IMR-90 (cell line): ENCODE results near the gene PALLD.

Experiments used
- CEBPB ChIP-seq: IDR thresholded peaks from 2 replicates; pipeline ENCODE4 v1.6.1; 2012; ENCODE audit warnings: low read depth, low read length, improper control_type of control experiment
- FOS ChIP-seq: fragments of 150-350 bp; IDR thresholded peaks from 2 replicates; pipeline ENCODE4 v1.6.1; 2016; ENCODE audit warnings: low read depth, low read length
- RFX5 ChIP-seq: IDR thresholded peaks from 2 replicates; pipeline ENCODE4 v1.8.0; 2012; ENCODE audit warnings: low read depth, mild to moderate bottlenecking, low read length, moderate library complexity
- SMC3 ChIP-seq: fragments of 150-350 bp; IDR thresholded peaks from 2 replicates; pipeline ENCODE4 v1.6.1; 2016; ENCODE audit warnings: low read depth, mild to moderate bottlenecking, antibody characterized with exemption, low read length, moderate library complexity
- TF ChIP-seq, protein P1 (sequence below): conservative IDR thresholded peaks from 2 replicates; pipeline ENCODE4 v1.5.1; 2012; ENCODE audit warnings: mild to moderate bottlenecking, low read depth, low read length, improper control_type of control experiment

DNA sequence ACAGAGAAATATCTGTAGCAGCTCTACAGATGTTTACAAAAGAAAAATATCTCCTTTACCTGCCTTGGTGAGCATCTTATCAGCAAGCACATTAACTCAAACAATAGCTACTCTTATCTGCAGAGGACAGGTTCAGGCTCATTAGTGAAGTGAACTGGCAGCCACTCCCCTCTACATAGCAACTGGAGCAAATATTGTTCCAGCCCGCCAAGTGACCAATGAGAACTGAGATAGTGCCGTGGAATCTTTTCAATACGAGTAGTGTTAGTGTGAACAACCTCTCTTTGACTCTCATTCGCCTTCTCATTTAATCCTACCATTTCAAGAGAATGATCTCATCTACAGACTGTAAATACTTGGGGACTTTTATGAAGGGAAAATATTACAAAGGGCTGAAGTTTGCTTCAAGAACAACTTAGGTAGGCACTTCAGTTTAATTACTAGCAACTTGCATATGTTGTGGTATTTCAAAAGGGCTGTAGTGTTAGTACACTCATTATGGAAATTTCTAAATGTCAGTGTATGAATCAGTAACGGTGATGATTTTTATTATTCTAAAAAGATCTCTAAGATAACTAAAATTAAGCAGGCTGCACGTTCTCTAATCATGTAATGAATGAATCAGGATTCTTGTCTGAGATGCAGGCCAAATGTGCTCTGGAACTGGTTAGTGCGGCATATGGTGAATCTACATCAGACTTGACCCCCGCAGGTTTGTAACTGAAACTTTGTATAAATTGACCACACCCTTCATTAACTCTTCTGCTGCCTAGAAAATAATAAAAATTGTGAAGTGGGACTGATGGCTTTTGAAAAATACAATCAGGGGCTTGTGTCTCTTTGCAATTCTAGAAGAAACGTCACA lies 72.4 kb downstream of the PALLD start:
- TF ChIP-seq SMC3 (no peak), FOS (no peak), RFX5 (no peak), CEBPB (no peak)
- TF ChIP-seq, protein P1, sequence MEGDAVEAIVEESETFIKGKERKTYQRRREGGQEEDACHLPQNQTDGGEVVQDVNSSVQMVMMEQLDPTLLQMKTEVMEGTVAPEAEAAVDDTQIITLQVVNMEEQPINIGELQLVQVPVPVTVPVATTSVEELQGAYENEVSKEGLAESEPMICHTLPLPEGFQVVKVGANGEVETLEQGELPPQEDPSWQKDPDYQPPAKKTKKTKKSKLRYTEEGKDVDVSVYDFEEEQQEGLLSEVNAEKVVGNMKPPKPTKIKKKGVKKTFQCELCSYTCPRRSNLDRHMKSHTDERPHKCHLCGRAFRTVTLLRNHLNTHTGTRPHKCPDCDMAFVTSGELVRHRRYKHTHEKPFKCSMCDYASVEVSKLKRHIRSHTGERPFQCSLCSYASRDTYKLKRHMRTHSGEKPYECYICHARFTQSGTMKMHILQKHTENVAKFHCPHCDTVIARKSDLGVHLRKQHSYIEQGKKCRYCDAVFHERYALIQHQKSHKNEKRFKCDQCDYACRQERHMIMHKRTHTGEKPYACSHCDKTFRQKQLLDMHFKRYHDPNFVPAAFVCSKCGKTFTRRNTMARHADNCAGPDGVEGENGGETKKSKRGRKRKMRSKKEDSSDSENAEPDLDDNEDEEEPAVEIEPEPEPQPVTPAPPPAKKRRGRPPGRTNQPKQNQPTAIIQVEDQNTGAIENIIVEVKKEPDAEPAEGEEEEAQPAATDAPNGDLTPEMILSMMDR: no peak
